Common myeloid progenitor, CD34-positive (primary cell): Measurements from ENCODE around the gene CRIM1.

Experiments
- CTCF ChIA-PET: fragments of 350-600 bp; sonication (Branson Sonifier 250); formaldehyde crosslinking; loops from one replicate; lab custom pipeline; 2021; ENCODE audit warnings: antibody characterized with exemption; lab: Charles Lee
- POLR2A ChIA-PET: fragments of 350-600 bp; sonication (Branson Sonifier 250); formaldehyde crosslinking; loops from one replicate; lab custom pipeline; 2021; ENCODE audit warnings: antibody characterized with exemption; lab: Charles Lee
- DNase-seq, 3 donors: peaks; one replicate each; pipeline versions ENCODE4 v3.0.0 to v3.0.0-alpha.2; 2013
- H3K27ac ChIP-seq, 2 experiments: 1 replicate in 1 of 2; 2 replicates in 1 of 2; pipeline ENCODE4 v1.7.0; 2013; ENCODE audit warnings: inconsistent platforms in 2 of 2, low read length in 2 of 2, mild to moderate bottlenecking in 2 of 2, low read depth in 1 of 2, moderate library complexity in 1 of 2; ENCODE audit not compliant: severe bottlenecking in 2 of 2, insufficient read depth in 1 of 2, poor library complexity in 1 of 2
- H3K27me3 ChIP-seq, 5 experiments: replicated peaks in 2 of 5; 1 replicate in 3 of 5; 2 replicates in 2 of 5; pipeline versions ENCODE4 v1.6.1 to v1.7.0; 2013; ENCODE audit warnings: low read length in 4 of 5, mild to moderate bottlenecking in 2 of 5, moderate library complexity in 2 of 5, inconsistent platforms in 1 of 5; ENCODE audit not compliant: insufficient read depth in 5 of 5, control insufficient read depth in 4 of 5
- H3K36me3 ChIP-seq, 4 experiments: 1 replicate in 2 of 4; 2 replicates in 2 of 4; pipeline versions ENCODE4 v1.6.1 to v1.7.0; 2013; ENCODE audit warnings: low read length in 3 of 4, control low read depth in 1 of 4, mild to moderate bottlenecking in 1 of 4; ENCODE audit not compliant: control insufficient read depth in 4 of 4, insufficient read depth in 4 of 4
- H3K4me1 ChIP-seq, 4 experiments: 1 replicate in 3 of 4; 2 replicates in 1 of 4; pipeline versions ENCODE4 v1.6.1 to v1.7.1; 2013; ENCODE audit warnings: low read length in 3 of 4, mild to moderate bottlenecking in 3 of 4, control low read depth in 1 of 4, inconsistent platforms in 1 of 4, moderate library complexity in 1 of 4; ENCODE audit not compliant: control insufficient read depth in 4 of 4, insufficient read depth in 4 of 4; ENCODE audit errors: control extremely low read depth in 1 of 4
- H3K4me3 ChIP-seq, 7 experiments: 1 replicate in 4 of 7; 2 replicates in 3 of 7; pipeline versions ENCODE4 v1.5.1 to v1.7.0; 2013; ENCODE audit warnings: mild to moderate bottlenecking in 7 of 7, low read length in 6 of 7, moderate library complexity in 6 of 7, inconsistent platforms in 2 of 7, low read depth in 2 of 7, control low read depth in 1 of 7; ENCODE audit not compliant: insufficient read depth in 4 of 7, control insufficient read depth in 1 of 7; ENCODE audit errors: extremely low read depth in 1 of 7
- H3K9me3 ChIP-seq, 5 experiments: 1 replicate in 4 of 5; 2 replicates in 1 of 5; pipeline versions ENCODE4 v1.6.1 to v1.7.1; 2013; ENCODE audit warnings: low read length in 4 of 5, mild to moderate bottlenecking in 2 of 5, inconsistent platforms in 1 of 5, low read depth in 1 of 5, moderate library complexity in 1 of 5; ENCODE audit not compliant: control insufficient read depth in 4 of 5, insufficient read depth in 2 of 5; ENCODE audit errors: control extremely low read depth in 1 of 5
- WGBS: methylation state at CpG from one replicate; pipeline ENCODE4 v1.1.5; 2013; ENCODE audit not compliant: insufficient coverage; 5-methylcytosine and 5-hydroxymethylcytosine counted together

CRIM1 gene

GRCh38 chr2:36409335-36409734 lies 53.8 kb downstream of the CRIM1 start:
- no peak for DNase-seq
- no CpG with 5 or more reads among the region's 2 CpGs for whole genome bisulfite sequencing
- Histone ChIP-seq H3K27ac (no peak overlapping the region), H3K36me3 (no peaks in the 10 kb centered on the region), H3K27me3 (no peaks in the 10 kb centered on the region), H3K4me3 (no peak overlapping the region), H3K4me1 (peaks cover 0 to 25% (median 10%) of the 10 kb centered on the region in 4 experiments), H3K9me3 (no peaks in the 10 kb centered on the region)
- CTCF ChIA-PET: no interaction called here
- POLR2A ChIA-PET: no interaction called here

DNA sequence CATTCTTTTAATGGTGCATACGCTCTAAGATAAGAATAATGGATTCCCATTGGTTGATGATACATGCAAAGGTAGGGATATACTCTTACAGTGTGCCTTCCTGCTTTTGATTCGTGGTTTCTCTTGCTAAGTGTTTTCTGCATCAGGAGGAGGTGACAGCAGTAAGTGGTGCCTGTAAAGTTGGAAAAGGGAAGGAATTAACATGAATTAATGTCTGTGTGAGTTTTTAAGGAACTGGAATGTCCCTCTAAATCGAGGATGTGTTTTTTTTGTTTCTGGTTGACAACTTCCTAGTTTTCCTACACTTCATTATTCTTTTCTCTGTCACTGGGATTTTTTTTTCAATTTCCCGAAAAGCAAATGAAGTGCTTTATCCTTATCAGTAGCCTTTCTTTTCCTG lies 54.4 kb downstream of the CRIM1 start:
- Histone ChIP-seq H3K4me1 (peaks cover 0 to 19% (median 7%) of the 10 kb centered on the region in 4 experiments), H3K27me3 (no peaks in the 10 kb centered on the region), H3K27ac (no peak overlapping the region), H3K9me3 (no peaks in the 10 kb centered on the region), H3K4me3 (no peak overlapping the region), H3K36me3 (no peaks in the 10 kb centered on the region)
- DNase-seq: peak in 2 of 3 donors; percentile 16 to 23
- ChIA-PET POLR2A (no interaction called here), CTCF (interaction anchor here (0.7 kb wide), 1 partner anchor 50 kb away, joined by 3 read pairs; no protein-coding TSS in a partner anchor)
- WGBS: 55% methylated on average over 2 of the region's 4 CpGs

- ChIA-PET POLR2A (no interaction called here), CTCF (no interaction called here)
- 94% methylated on average over 2 of the region's 4 CpGs for WGBS
- no peak overlapping the region for H3K27ac ChIP-seq
- no peaks in the 10 kb centered on the region for H3K9me3 ChIP-seq
- no peak for DNase-seq
- no peak overlapping the region for H3K4me3 ChIP-seq
- no peaks in the 10 kb centered on the region for H3K27me3 ChIP-seq
- H3K4me1 ChIP-seq: peaks cover 0 to 14% (median 3%) of the 10 kb centered on the region in 4 experiments
- no peaks in the 10 kb centered on the region for H3K36me3 ChIP-seq
Observed at GRCh38 chr2:36410681-36411080, 55.1 kb downstream of the CRIM1 start.

GRCh38 chr2:36411962-36412444 lies 56.4 kb downstream of the CRIM1 start:
- Histone ChIP-seq H3K4me1 (peaks cover 0 to 14% (median 3%) of the 10 kb centered on the region in 4 experiments), H3K27me3 (no peaks in the 10 kb centered on the region), H3K9me3 (no peaks in the 10 kb centered on the region), H3K4me3 (no peak overlapping the region), H3K36me3 (no peaks in the 10 kb centered on the region), H3K27ac (no peak overlapping the region)
- DNase-seq: peak in 1 of 3 donors; percentile 29
- ChIA-PET CTCF (interaction anchor here (0.9 kb wide), 1 partner anchor 32 kb away, joined by 4 read pairs; no protein-coding TSS in a partner anchor), POLR2A (no interaction called here)
- 93% methylated on average over 9 of the region's 11 CpGs for WGBS

DNA sequence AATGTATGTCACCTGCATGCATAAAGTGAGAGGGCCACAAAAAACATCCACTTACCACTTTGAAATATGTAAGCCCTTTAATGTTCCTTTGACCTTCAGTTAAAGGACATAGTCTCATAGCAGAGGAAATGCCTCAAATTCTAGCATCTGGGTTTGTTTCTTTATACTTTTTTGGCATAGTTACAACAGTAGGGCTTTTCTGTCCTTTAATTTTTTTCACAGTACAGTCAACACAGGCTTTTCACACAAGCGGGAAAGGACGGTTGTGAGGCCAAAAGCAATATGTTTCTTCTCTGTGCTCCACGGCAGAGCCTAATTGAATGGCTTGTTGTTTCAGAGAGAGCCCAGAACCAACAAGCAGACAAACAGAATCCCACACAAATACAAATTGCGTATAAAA lies 57.6 kb downstream of the CRIM1 start:
- DNase-seq: no peak
- Histone ChIP-seq H3K4me3 (no peak overlapping the region), H3K9me3 (no peaks in the 10 kb centered on the region), H3K27me3 (no peaks in the 10 kb centered on the region), H3K4me1 (peaks cover 0 to 11% (median 3%) of the 10 kb centered on the region in 4 experiments), H3K27ac (no peak overlapping the region), H3K36me3 (no peaks in the 10 kb centered on the region)
- ChIA-PET POLR2A (no interaction called here), CTCF (interaction anchor here (1.3 kb wide), 1 partner anchor 53 kb away, joined by 3 read pairs; no protein-coding TSS in a partner anchor)
- WGBS: 100% methylated on average over 3 of the region's 4 CpGs

- Histone ChIP-seq H3K36me3 (no peaks in the 10 kb centered on the region), H3K9me3 (no peaks in the 10 kb centered on the region), H3K27ac (no peak overlapping the region), H3K4me1 (peaks cover 0 to 11% (median 3%) of the 10 kb centered on the region in 4 experiments), H3K4me3 (no peak overlapping the region), H3K27me3 (no peaks in the 10 kb centered on the region)
- WGBS: 94% methylated on average over 2 of the region's 4 CpGs
- ChIA-PET CTCF (interaction anchor here (1.3 kb wide), 2 partner anchors 8 to 54 kb away, joined by 3 read pairs; no protein-coding TSS in a partner anchor), POLR2A (no interaction called here)
- no peak for DNase-seq
Observed at GRCh38 chr2:36414307-36414706, 58.7 kb downstream of the CRIM1 start.

GRCh38 chr2:36415381-36416022 lies 59.9 kb downstream of the CRIM1 start:
- POLR2A ChIA-PET: no interaction called here
- DNase-seq: no peak
- Histone ChIP-seq H3K27ac (no peak overlapping the region), H3K36me3 (no peaks in the 10 kb centered on the region), H3K9me3 (no peaks in the 10 kb centered on the region), H3K27me3 (no peaks in the 10 kb centered on the region), H3K4me1 (peaks cover 0 to 3% (median 0%) of the 10 kb centered on the region in 4 experiments), H3K4me3 (no peak overlapping the region)
- WGBS: 100% methylated on average over 3 of the region's 6 CpGs
- CTCF ChIA-PET: interaction anchor here (1.3 kb wide), 1 partner anchor 10 kb away, joined by 3 read pairs; no protein-coding TSS in a partner anchor
